ENCODE data around the gene PDLIM5. TPM values are rescaled to one million over a fixed set of nuclear protein-coding genes. Genes with fewer than 3 reads are reported as not detected.

The PDLIM5 gene
- total RNA-seq, 1 donor from 2014 or later: 82.9 TPM

- no peaks in the 10 kb centered on the region for H3K27me3 ChIP-seq (ENCODE audit: control insufficient read depth, insufficient read depth, low read length)
- FAIRE-seq: no peak
- no peak for DNase-seq (ENCODE audit: low read depth)
- no peak for TF ChIP-seq CTCF (IDR thresholded peaks at IDR 0.05; ENCODE audit: insufficient read depth, low read length, severe bottlenecking)
- H3K36me3 ChIP-seq (ENCODE audit: control insufficient read depth, insufficient read depth, low read length): no peaks in the 10 kb centered on the region
- H3K4me3 ChIP-seq (ENCODE audit: low read depth, low read length): no peak overlapping the region
Measured at GRCh38 chr4:94408549-94409374, 43.0 kb upstream of the PDLIM5 start.

GRCh38 chr4:94409375-94409679, 42.4 kb upstream of the PDLIM5 start:
- DNase-seq (ENCODE audit: low read depth): no peak
- H3K36me3 ChIP-seq (ENCODE audit: control insufficient read depth, insufficient read depth, low read length): no peaks in the 10 kb centered on the region
- H3K4me3 ChIP-seq (ENCODE audit: low read depth, low read length): no peak overlapping the region
- FAIRE-seq: no peak
- no peaks in the 10 kb centered on the region for H3K27me3 ChIP-seq (ENCODE audit: control insufficient read depth, insufficient read depth, low read length)
- TF ChIP-seq CTCF (IDR thresholded peaks at IDR 0.05; ENCODE audit: insufficient read depth, low read length, severe bottlenecking): no peak

GRCh38 chr4:94409962-94410361, 41.8 kb upstream of the PDLIM5 start:
- no peak for TF ChIP-seq CTCF (IDR thresholded peaks at IDR 0.05; ENCODE audit: insufficient read depth, low read length, severe bottlenecking)
- DNase-seq (ENCODE audit: low read depth) (no peak), FAIRE-seq (no peak)
- H3K4me3 ChIP-seq (ENCODE audit: low read depth, low read length): no peak overlapping the region
- no peaks in the 10 kb centered on the region for H3K27me3 ChIP-seq (ENCODE audit: control insufficient read depth, insufficient read depth, low read length)
- no peaks in the 10 kb centered on the region for H3K36me3 ChIP-seq (ENCODE audit: control insufficient read depth, insufficient read depth, low read length)

GRCh38 chr4:94410678-94411206, 41.0 kb upstream of the PDLIM5 start:
- H3K36me3 ChIP-seq (ENCODE audit: control insufficient read depth, insufficient read depth, low read length): no peaks in the 10 kb centered on the region
- DNase-seq (ENCODE audit: low read depth) (peak; percentile 95), FAIRE-seq (peak; percentile 98)
- no peak overlapping the region for H3K4me3 ChIP-seq (ENCODE audit: low read depth, low read length)
- no peaks in the 10 kb centered on the region for H3K27me3 ChIP-seq (ENCODE audit: control insufficient read depth, insufficient read depth, low read length)
- no peak for TF ChIP-seq CTCF (IDR thresholded peaks at IDR 0.05; ENCODE audit: insufficient read depth, low read length, severe bottlenecking)

- no peaks in the 10 kb centered on the region for H3K27me3 ChIP-seq (ENCODE audit: control insufficient read depth, insufficient read depth, low read length)
- no peaks in the 10 kb centered on the region for H3K36me3 ChIP-seq (ENCODE audit: control insufficient read depth, insufficient read depth, low read length)
- TF ChIP-seq CTCF (IDR thresholded peaks at IDR 0.05; ENCODE audit: insufficient read depth, low read length, severe bottlenecking): no peak
- DNase-seq (ENCODE audit: low read depth) (no peak), FAIRE-seq (no peak)
- no peak overlapping the region for H3K4me3 ChIP-seq (ENCODE audit: low read depth, low read length)
Measured at GRCh38 chr4:94411296-94411695, 40.4 kb upstream of the PDLIM5 start.
